ENCODE measurements around the gene HUS1B. TPM values are rescaled to one million over a fixed set of nuclear protein-coding genes. Genes with fewer than 3 reads are reported as not detected.

HUS1B gene
- total RNA-seq, 6 experiments from 2014 or later: 0.21 to 0.34 (median 0.28) TPM; not detected in 2

DNA sequence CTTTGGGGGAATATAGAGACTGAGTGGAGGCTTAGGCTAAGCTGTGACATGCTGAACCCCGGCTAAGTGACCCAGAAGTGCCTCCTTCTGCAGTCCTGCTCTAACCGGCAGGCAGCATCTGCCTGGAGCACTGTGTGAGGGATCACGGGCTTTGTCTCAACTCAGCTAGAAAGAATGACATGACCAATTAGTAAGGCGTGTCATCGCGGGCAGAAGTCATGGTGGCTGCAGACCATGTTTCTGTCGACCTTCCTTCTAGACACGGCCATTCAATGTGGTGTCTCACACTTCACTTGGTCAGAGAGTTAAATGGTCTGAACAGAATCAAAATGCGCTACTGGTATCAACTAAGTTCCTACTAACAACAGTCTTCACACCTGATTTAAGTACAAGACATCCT, 35.0 kb downstream of the HUS1B start:
- DNase-seq: no peak
- no peak overlapping the region; the same call in 1 of the 2 replicates for H3K27ac Mint-ChIP-seq
- H3K4me3 Mint-ChIP-seq: no peak overlapping the region
- TF ChIP-seq, protein P1, sequence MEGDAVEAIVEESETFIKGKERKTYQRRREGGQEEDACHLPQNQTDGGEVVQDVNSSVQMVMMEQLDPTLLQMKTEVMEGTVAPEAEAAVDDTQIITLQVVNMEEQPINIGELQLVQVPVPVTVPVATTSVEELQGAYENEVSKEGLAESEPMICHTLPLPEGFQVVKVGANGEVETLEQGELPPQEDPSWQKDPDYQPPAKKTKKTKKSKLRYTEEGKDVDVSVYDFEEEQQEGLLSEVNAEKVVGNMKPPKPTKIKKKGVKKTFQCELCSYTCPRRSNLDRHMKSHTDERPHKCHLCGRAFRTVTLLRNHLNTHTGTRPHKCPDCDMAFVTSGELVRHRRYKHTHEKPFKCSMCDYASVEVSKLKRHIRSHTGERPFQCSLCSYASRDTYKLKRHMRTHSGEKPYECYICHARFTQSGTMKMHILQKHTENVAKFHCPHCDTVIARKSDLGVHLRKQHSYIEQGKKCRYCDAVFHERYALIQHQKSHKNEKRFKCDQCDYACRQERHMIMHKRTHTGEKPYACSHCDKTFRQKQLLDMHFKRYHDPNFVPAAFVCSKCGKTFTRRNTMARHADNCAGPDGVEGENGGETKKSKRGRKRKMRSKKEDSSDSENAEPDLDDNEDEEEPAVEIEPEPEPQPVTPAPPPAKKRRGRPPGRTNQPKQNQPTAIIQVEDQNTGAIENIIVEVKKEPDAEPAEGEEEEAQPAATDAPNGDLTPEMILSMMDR (IDR thresholded peaks at IDR 0.05): no peak
- H3K4me1 Mint-ChIP-seq (ENCODE audit: low read depth): peaks cover 33% of the 10 kb centered on the region
- H3K9me3 Mint-ChIP-seq: no peaks in the 10 kb centered on the region
- no peaks in the 10 kb centered on the region; the same call in 1 of the 2 replicates for H3K27me3 Mint-ChIP-seq (ENCODE audit: insufficient read depth)
- peaks cover 6% of the 10 kb centered on the region; the same call in 1 of the 2 replicates for H3K36me3 Mint-ChIP-seq (ENCODE audit: low read depth)

DNA sequence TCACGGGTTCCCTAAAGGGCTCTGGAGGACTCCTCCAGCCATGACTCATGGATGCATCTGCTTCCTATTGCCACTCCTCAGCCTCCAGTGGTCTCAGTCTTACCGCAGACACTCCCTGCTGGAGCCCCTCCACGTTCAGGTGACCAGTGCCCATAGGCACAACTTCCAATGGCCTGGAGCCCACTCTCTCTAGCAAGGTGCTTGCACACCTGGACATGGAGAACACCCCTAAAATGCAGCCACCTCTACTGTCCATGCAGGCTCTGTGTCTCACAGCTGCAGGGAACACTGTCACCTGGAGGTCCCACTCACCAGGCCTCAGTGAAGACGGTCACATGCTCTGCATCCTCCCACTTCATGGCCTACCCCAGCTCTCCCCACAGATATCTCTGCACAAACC, 36.0 kb downstream of the HUS1B start:
- Mint-ChIP-seq H3K27me3 (ENCODE audit: insufficient read depth) (no peaks in the 10 kb centered on the region; the same call in 1 of the 2 replicates), H3K9me3 (no peaks in the 10 kb centered on the region), H3K36me3 (ENCODE audit: low read depth) (peaks cover 6% of the 10 kb centered on the region; the same call in 1 of the 2 replicates), H3K4me3 (no peak overlapping the region), H3K4me1 (ENCODE audit: low read depth) (peaks cover 27% of the 10 kb centered on the region), H3K27ac (no peak overlapping the region)
- DNase-seq: no peak
- TF ChIP-seq, protein P1 (IDR thresholded peaks at IDR 0.05): no peak

DNA sequence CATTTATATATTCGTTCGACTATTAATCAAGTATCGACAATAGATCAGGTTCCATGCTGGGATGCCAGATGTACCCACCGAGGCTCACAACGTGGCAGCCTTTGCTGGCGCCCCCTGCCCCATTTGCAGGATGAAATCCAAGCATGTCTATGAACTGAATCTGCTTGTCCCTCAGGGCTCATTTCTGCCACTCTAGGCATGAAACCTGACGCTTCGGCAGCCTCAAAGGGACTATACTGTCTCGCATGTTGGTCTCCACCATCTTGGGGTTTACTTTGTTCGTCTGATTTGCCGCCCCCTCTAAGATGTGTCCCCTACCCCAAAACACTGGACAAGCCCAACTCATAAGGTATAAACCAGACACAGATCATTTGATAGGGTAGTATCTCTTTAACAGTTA, 36.7 kb downstream of the HUS1B start:
- peaks cover 19% of the 10 kb centered on the region for H3K4me1 Mint-ChIP-seq (ENCODE audit: low read depth)
- TF ChIP-seq, protein P1 (IDR thresholded peaks at IDR 0.05): no peak
- H3K27me3 Mint-ChIP-seq (ENCODE audit: insufficient read depth): no peaks in the 10 kb centered on the region; the same call in 1 of the 2 replicates
- H3K36me3 Mint-ChIP-seq (ENCODE audit: low read depth): peaks cover 6% of the 10 kb centered on the region; the same call in 1 of the 2 replicates
- no peak overlapping the region for H3K27ac Mint-ChIP-seq
- no peak overlapping the region for H3K4me3 Mint-ChIP-seq
- H3K9me3 Mint-ChIP-seq: no peaks in the 10 kb centered on the region
- DNase-seq: no peak

DNA sequence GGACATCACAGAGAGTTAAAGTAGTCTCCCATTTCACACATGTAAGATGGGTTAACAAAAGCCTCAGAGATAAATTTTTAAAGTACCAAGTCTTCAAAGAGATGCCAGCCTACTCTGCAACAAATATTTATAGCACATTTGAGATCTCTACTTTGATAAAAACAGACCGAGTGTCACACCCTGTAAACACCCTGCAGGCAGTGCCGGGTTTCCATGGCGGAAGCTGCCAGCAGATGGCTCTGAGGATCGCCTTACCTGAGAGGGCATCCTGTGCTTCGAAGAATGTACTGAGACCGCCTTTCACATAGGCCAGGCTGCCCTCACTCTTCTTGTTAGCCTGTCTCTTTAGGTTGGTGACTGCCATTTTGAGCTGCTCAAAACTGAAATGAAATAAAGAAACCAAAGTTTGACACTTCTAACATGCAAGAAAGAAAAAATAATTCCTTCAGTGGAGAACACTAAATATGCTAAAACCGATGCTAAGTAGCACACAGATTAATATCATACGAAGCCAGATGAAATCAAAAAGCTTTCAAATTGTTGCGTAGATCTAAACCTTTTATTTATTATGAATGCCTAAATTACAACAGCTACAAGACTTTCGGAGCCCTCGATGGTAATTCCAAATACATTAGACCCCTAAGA, 39.3 kb downstream of the HUS1B start:
- Mint-ChIP-seq H3K27ac (no peak overlapping the region), H3K4me1 (ENCODE audit: low read depth) (peaks cover 10% of the 10 kb centered on the region; the same call in 1 of the 2 replicates)

DNA sequence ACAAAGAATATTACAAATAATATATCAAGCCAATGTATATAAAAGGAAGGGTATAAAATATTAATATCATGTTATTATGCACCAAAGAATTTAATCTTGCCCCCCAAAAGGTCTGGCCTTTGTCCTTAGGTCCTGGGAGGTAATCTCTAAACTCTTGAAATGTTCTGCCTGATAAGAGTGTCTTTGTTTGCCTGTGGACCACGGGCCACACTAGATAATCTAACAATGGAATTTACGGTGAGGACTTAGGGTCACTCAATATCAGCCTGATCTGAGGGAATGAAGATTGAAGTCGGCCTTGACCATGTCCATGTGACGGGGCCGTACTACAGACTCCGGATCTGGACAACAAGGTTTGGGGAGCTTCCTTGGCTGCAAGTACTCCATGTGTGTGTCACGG, 42.9 kb downstream of the HUS1B start:
- TF ChIP-seq, protein P1 (IDR thresholded peaks at IDR 0.05): no peak
- no peak overlapping the region for H3K4me3 Mint-ChIP-seq
- no peaks in the 10 kb centered on the region for H3K36me3 Mint-ChIP-seq (ENCODE audit: low read depth)
- H3K27me3 Mint-ChIP-seq (ENCODE audit: insufficient read depth): no peaks in the 10 kb centered on the region
- no peaks in the 10 kb centered on the region for H3K9me3 Mint-ChIP-seq
- no peak for DNase-seq
- H3K27ac Mint-ChIP-seq: no peak overlapping the region
- no peaks in the 10 kb centered on the region for H3K4me1 Mint-ChIP-seq (ENCODE audit: low read depth)

More for the DNA sequence above, 39.3 kb downstream of the HUS1B start:
- Mint-ChIP-seq H3K27me3 (ENCODE audit: insufficient read depth) (no peaks in the 10 kb centered on the region; the same call in 1 of the 2 replicates), H3K36me3 (ENCODE audit: low read depth) (peaks cover 6% of the 10 kb centered on the region; the same call in 1 of the 2 replicates), H3K4me3 (no peak overlapping the region), H3K9me3 (no peaks in the 10 kb centered on the region)
- TF ChIP-seq, protein P1 (IDR thresholded peaks at IDR 0.05): no peak
- no peak for DNase-seq

All from HFFc6 (cell line).